HepG2 (cell line): ENCODE data around the gene FAM229B. TPM values are rescaled to one million over a fixed set of nuclear protein-coding genes. Genes with fewer than 3 reads are reported as not detected.

Experiments
- ATAC-seq: fragments of 200-7000 bp; cut with Tn5 transposase; 3 replicates; pipeline ENCODE4 v1.9.1; 2020; ENCODE audit warnings: mild to moderate bottlenecking, moderate library complexity
- BruUV-seq: library from RNA; stranded (reverse); fragments of 400-500 nt; replicated peaks from 2 replicates; lab custom pipeline; 2021; lab: Mats Ljungman, UMichigan
- CTCF ChIA-PET: fragments of 300-600 bp; formaldehyde crosslinking; extraction: SDS; loops from one replicate; lab custom pipeline; 2021; ENCODE audit warnings: low total read pairs, inconsistent platforms, low intra/inter-chr PET ratio; lab: Yijun Ruan, JAX
- POLR2A ChIA-PET: fragments of 350-600 bp; sonication (Branson Sonifier 250); formaldehyde crosslinking; loops from one replicate; lab custom pipeline; 2020; ENCODE audit warnings: antibody characterized with exemption, inconsistent platforms; lab: Yijun Ruan, JAX
- DNase-seq: peaks from one replicate; pipeline ENCODE4 v3.0.0-alpha.2; 2015; ENCODE audit warnings: low spot score
- FAIRE-seq: peaks from 3 replicates; lab custom pipeline; 2011; peaks lifted over from hg19 to GRCh38; lab: Jason Lieb, UNC
- H2AFZ ChIP-seq: one replicate; pipeline ENCODE4 v1.6.1; 2011; ENCODE audit warnings: low read length, inconsistent platforms
- H3K27ac ChIP-seq: fragments of 300-600 bp; 3 replicates; pipeline ENCODE4 v1.8.0; 2011; ENCODE audit warnings: mixed run types, mild to moderate bottlenecking, mixed read lengths, low read length, inconsistent platforms; ENCODE audit not compliant: insufficient read depth; ENCODE audit errors: extremely low read length
- H3K27me3 ChIP-seq, 2 experiments: fragments of 200-600 bp in 1 of 2; 2 replicates in 1 of 2; 3 replicates in 1 of 2; pipeline versions ENCODE4 v1.6.0 to v1.8.0; 2011; ENCODE audit warnings: low read length in 2 of 2, mild to moderate bottlenecking in 2 of 2, moderate library complexity in 2 of 2, inconsistent platforms in 1 of 2; ENCODE audit not compliant: insufficient read depth in 2 of 2, control insufficient read depth in 1 of 2
- H3K36me3 ChIP-seq, 2 experiments: fragments of 200-600 bp in 1 of 2; replicated peaks in 1 of 2; 2 replicates in 1 of 2; 3 replicates in 1 of 2; pipeline versions ENCODE4 v1.5.1 to v1.8.0; 2011; ENCODE audit warnings: low read length in 2 of 2, inconsistent platforms in 1 of 2; ENCODE audit not compliant: insufficient read depth in 2 of 2, control insufficient read depth in 1 of 2
- H3K4me1 ChIP-seq: 2 replicates; pipeline ENCODE4 v1.5.1; 2012; ENCODE audit warnings: low read length, inconsistent platforms; ENCODE audit not compliant: insufficient read depth
- H3K4me2 ChIP-seq: 2 replicates; pipeline ENCODE4 v1.6.0; 2011; ENCODE audit warnings: low read depth, low read length, inconsistent platforms
- H3K4me3 ChIP-seq, 3 experiments: fragments of 200-600 bp in 1 of 3; sonication (generic), shearing (Covaris generic) in 1 of 3; replicated peaks in 1 of 3; 2 replicates each; pipeline ENCODE4 v1.5.1; 2011 to 2016; ENCODE audit warnings: low read length in 3 of 3, inconsistent platforms in 2 of 3, low read depth in 2 of 3, mild to moderate bottlenecking in 2 of 3, control low read depth in 1 of 3, mixed read lengths in 1 of 3; ENCODE audit not compliant: insufficient read depth in 1 of 3
- H3K79me2 ChIP-seq: one replicate; pipeline ENCODE4 v1.6.1; 2011; ENCODE audit warnings: low read length, inconsistent platforms; ENCODE audit not compliant: insufficient read depth
- H3K9ac ChIP-seq: 2 replicates; pipeline ENCODE4 v1.6.0; 2011; ENCODE audit warnings: mild to moderate bottlenecking, low read depth, low read length, inconsistent platforms; ENCODE audit not compliant: insufficient read depth
- H3K9me3 ChIP-seq: 2 replicates; pipeline ENCODE4 v1.5.1; 2012; ENCODE audit warnings: mild to moderate bottlenecking, low read length
- H4K20me1 ChIP-seq: 2 replicates; pipeline ENCODE4 v1.6.0; 2011; ENCODE audit warnings: inconsistent platforms, mild to moderate bottlenecking, low read length, moderate library complexity; ENCODE audit not compliant: insufficient read depth
- CREB1 ChIP-seq, 2 experiments: fragments of 450-650 bp in 1 of 2; IDR thresholded peaks; 2 replicates each; pipeline ENCODE4 v1.6.1; 2016 to 2017; ENCODE audit warnings: control low read depth in 1 of 2, mild to moderate bottlenecking in 1 of 2, missing compliant biosample characterization in 1 of 2, missing genetic modification characterization in 1 of 2
- DZIP1 ChIP-seq: sonication (generic); formaldehyde crosslinking; IDR thresholded peaks from 2 replicates; pipeline ENCODE4 v1.5.0; 2020; ENCODE audit warnings: mild to moderate bottlenecking, missing genetic modification reagents
- MLX ChIP-seq: IDR thresholded peaks from 2 replicates; pipeline ENCODE4 v1.6.1; 2016
- NRL ChIP-seq: sonication (generic); formaldehyde crosslinking; IDR thresholded peaks from 2 replicates; pipeline ENCODE4 v1.5.0; 2020; ENCODE audit warnings: missing genetic modification reagents, mild to moderate bottlenecking, moderate library complexity, borderline replicate concordance
- ZNF709 ChIP-seq: sonication (generic); formaldehyde crosslinking; IDR thresholded peaks from 2 replicates; pipeline ENCODE4 v1.5.0; 2020; ENCODE audit warnings: mild to moderate bottlenecking, missing genetic modification reagents
- WGBS: methylation state at CpG from one replicate; pipeline ENCODE4 v1.1.6; 2017; ENCODE audit warnings: low lambda C conversion rate; 5-methylcytosine and 5-hydroxymethylcytosine counted together
- in situ Hi-C: cut with HindIII; loops from 2 replicates; pipeline ENCODE4 v1.10.0; 2017; ENCODE audit warnings: low pct_unique_long_range_greater_than_20kb; ENCODE audit not compliant: extremely low pct_ligation_motif_present
- intact Hi-C: fragments of 100-400 bp; cut with micrococcal nuclease; formaldehyde crosslinking; loops from one replicate; pipeline ENCODE4 v1.10.0; 2022; ENCODE audit not compliant: unreplicated experiment
- polyA plus RNA-seq, 8 experiments: library from polyadenylated mRNA; depleted of rRNA in 3 of 8; stranded (reverse) in 7 of 8; unstranded in 1 of 8; fragments of >200 nt; fragmentation: Illumina TruSeq in 4 of 8; extraction: Trizol in 4 of 8; gene quantifications; 2 replicates each; pipeline versions ENCODE4 v1.2.1 to v1.2.3, GENCODE V29; 2011 to 2016; ENCODE audit warnings: low read depth in 4 of 8, missing spikeins in 1 of 8, mixed read lengths in 1 of 8; ENCODE audit not compliant: insufficient read depth in 1 of 8
- total RNA-seq, 5 experiments: library from RNA; depleted of rRNA; stranded (reverse); fragments of >200 nt; fragmentation: Illumina TruSeq; extraction: Trizol; gene quantifications; 2 replicates each; pipeline ENCODE4 v1.2.3, GENCODE V29; 2016; ENCODE audit warnings: low read depth in 1 of 5

Gene FAM229B
- total and polyA plus RNA-seq, 2 of the 13 experiments (the other 11 are each of a cell fraction or from before 2014, with no cell fraction given): 11.3 to 19.5 TPM

- Histone ChIP-seq H3K4me3 (peak within 1 kb of the TSS; percentile 19 to 55 (median 35); a peak in 4 of 6 replicates), H3K36me3 (no peaks in the 10 kb centered on the region), H3K27ac (no peak within 1 kb of the TSS), H3K4me2 (peak within 1 kb of the TSS; percentile 74), H3K79me2 (no peaks in the 10 kb centered on the region), H3K9me3 (no peaks in the 10 kb centered on the region), H4K20me1 (no peaks in the 10 kb centered on the region), H3K27me3 (peaks cover 0 to 11% of the 10 kb centered on the region in 2 experiments; a peak in 2 of 5 replicates), H3K4me1 (peaks cover 18% of the 10 kb centered on the region; the same call in 1 of the 2 replicates), H2AFZ (no peak within 1 kb of the TSS), H3K9ac (no peak within 1 kb of the TSS)
- CTCF ChIA-PET: no interaction called here
- 10% methylated on average over 12 of the region's 12 CpGs for WGBS
- POLR2A ChIA-PET: no interaction called here
- no peak for DNase-seq
- 0 out of 2 replicates have a peak, but pooled peaks have one; percentile 29 for TF ChIP-seq ZNF709
- TF ChIP-seq DZIP1 (CRISPR knock-in tag): 0 out of 2 replicates have a peak, but pooled peaks have one; percentile 33
- TF ChIP-seq MLX (CRISPR knock-in tag): no peak
- 0 out of 2 replicates have a peak, but pooled peaks have one; percentile 33 for TF ChIP-seq CREB1 (IDR thresholded peaks at IDR 0.05)
- no peak for TF ChIP-seq CREB1 (CRISPR knock-in tag; IDR thresholded peaks at IDR 0.05)
- 0 out of 2 replicates have a peak, but pooled peaks have one; percentile 56 for TF ChIP-seq NRL
- ATAC-seq: peak; percentile 81
- in situ Hi-C loops: no loop called here
- no TSS peak for BruUV-seq
- no peak for FAIRE-seq
- intact Hi-C loops: no loop called here
These were observed 33.4 kb upstream of the FAM229B start, which contains the start of gene CCN6 for GRCh38 chr6:112054001-112054400. TSS of gene CCN6 (plus strand) at chr6:112054104. CDS start at chr6:112054358, 254 bp downstream.
